GM23338 (cell line): ENCODE data around the gene SLC43A2.

Source experiments
- CREB1 ChIP-seq: fragments of 250-450 bp; sonication (Bioruptor Pico); IDR thresholded peaks from 2 replicates; pipeline ENCODE4 v1.5.0; 2020; ENCODE audit warnings: low read depth, mild to moderate bottlenecking, moderate library complexity
- CTCF ChIP-seq, 2 experiments: fragments of 200-600 bp in 1 of 2; sonication (generic) in 1 of 2; conservative IDR thresholded peaks; 2 replicates each; pipeline versions ENCODE4 v1.5.1 to v1.6.1; 2016 to 2017; ENCODE audit warnings: antibody characterized with exemption in 2 of 2, low read depth in 2 of 2, mild to moderate bottlenecking in 2 of 2, moderate library complexity in 1 of 2
- ETS1 ChIP-seq: IDR thresholded peaks from 2 replicates; pipeline ENCODE4 v1.6.1; 2016; ENCODE audit warnings: antibody characterized with exemption
- EZH2 ChIP-seq: fragments of 200-600 bp; sonication (generic); IDR thresholded peaks from one replicate; pipeline ENCODE4 v1.8.0; 2017; ENCODE audit warnings: antibody characterized with exemption, mild to moderate bottlenecking, low read depth; ENCODE audit not compliant: unreplicated experiment
- EZH2phosphoT487 ChIP-seq: fragments of 200-600 bp; sonication (generic); IDR thresholded peaks from one replicate; pipeline ENCODE4 v1.8.1; 2018; ENCODE audit warnings: antibody characterized with exemption; ENCODE audit not compliant: unreplicated experiment
- JUNB ChIP-seq: IDR thresholded peaks from one replicate; pipeline ENCODE4 v1.6.1; 2016; ENCODE audit warnings: antibody characterized with exemption; ENCODE audit not compliant: unreplicated experiment
- NANOG ChIP-seq: IDR thresholded peaks from 2 replicates; pipeline ENCODE4 v1.6.1; 2016; ENCODE audit warnings: antibody characterized with exemption, borderline replicate concordance
- POLR2AphosphoS5 ChIP-seq: IDR thresholded peaks from 2 replicates; pipeline ENCODE4 v1.6.1; 2016; ENCODE audit warnings: antibody characterized with exemption, low read depth
- REST ChIP-seq: IDR thresholded peaks from one replicate; pipeline ENCODE4 v1.6.1; 2018; ENCODE audit warnings: antibody characterized with exemption; ENCODE audit not compliant: unreplicated experiment
- ZNF114 ChIP-seq: fragments of 250-450 bp; sonication (Bioruptor Pico); IDR thresholded peaks from 2 replicates; pipeline ENCODE4 v1.5.0; 2020; ENCODE audit warnings: mild to moderate bottlenecking, moderate library complexity
- ZNF331 ChIP-seq: fragments of 250-450 bp; sonication (Bioruptor Pico); IDR thresholded peaks from 2 replicates; pipeline ENCODE4 v1.5.0; 2020; ENCODE audit warnings: low read depth, mild to moderate bottlenecking, moderate library complexity

GRCh38 chr17:1673041-1673785 is 44.6 kb upstream of the SLC43A2 start:
- no peak for TF ChIP-seq CTCF (conservative IDR thresholded peaks at IDR 0.05; ENCODE audit: low read depth in 2 of 2)
- no peak for TF ChIP-seq EZH2
- TF ChIP-seq JUNB: no peak
- 0 out of 2 replicates have a peak, but pooled peaks have one; percentile 32 for TF ChIP-seq POLR2AphosphoS5
- no peak for TF ChIP-seq ZNF331 (CRISPR knock-in tag)
- TF ChIP-seq REST: no peak
- no peak for TF ChIP-seq ZNF114 (CRISPR knock-in tag)
- no peak for TF ChIP-seq NANOG
- TF ChIP-seq EZH2phosphoT487: no peak
- no peak for TF ChIP-seq CREB1 (CRISPR knock-in tag)
- no peak for TF ChIP-seq ETS1
